CD14-positive monocyte (primary cell): ENCODE data around the gene GREB1. TPM values are rescaled to one million over a fixed set of nuclear protein-coding genes. Genes with fewer than 3 reads are reported as not detected.
A peak's percentile ranks its signal among the peaks of the same experiment; 100 is the strongest.

Experiments used
- DNase-seq, 3 donors: peaks; one replicate each; pipeline ENCODE4 v3.0.0-alpha.2; 2011 to 2022
- H2AFZ ChIP-seq: 2 replicates; pipeline ENCODE4 v1.6.0; 2012; ENCODE audit warnings: mild to moderate bottlenecking, low read depth, low read length, inconsistent platforms; ENCODE audit not compliant: insufficient read depth, poor library complexity, severe bottlenecking
- H3K27ac ChIP-seq, 2 donors: 1 replicate in 1 of 2; 2 replicates in 1 of 2; pipeline ENCODE4 v1.5.1; 2012 to 2013; ENCODE audit warnings: low read length in 2 of 2, control low read depth in 1 of 2, inconsistent platforms in 1 of 2, low read depth in 1 of 2, mild to moderate bottlenecking in 1 of 2
- H3K27me3 ChIP-seq, 2 donors: one replicate each; pipeline versions ENCODE4 v1.6.0 to v1.6.1; 2011 to 2013; ENCODE audit warnings: low read length in 2 of 2; ENCODE audit not compliant: control insufficient read depth in 2 of 2, insufficient read depth in 2 of 2
- H3K36me3 ChIP-seq, 2 donors: replicated peaks in 1 of 2; 1 replicate in 1 of 2; 2 replicates in 1 of 2; pipeline versions ENCODE4 v1.5.1 to v1.6.1; 2012 to 2013; ENCODE audit warnings: low read length in 2 of 2, control low read depth in 1 of 2, inconsistent platforms in 1 of 2, mild to moderate bottlenecking in 1 of 2; ENCODE audit not compliant: insufficient read depth in 2 of 2, control insufficient read depth in 1 of 2
- H3K4me1 ChIP-seq, 2 donors: 1 replicate in 1 of 2; 2 replicates in 1 of 2; pipeline versions ENCODE4 v1.5.1 to v1.6.1; 2012 to 2013; ENCODE audit warnings: low read length in 2 of 2, control low read depth in 1 of 2, inconsistent platforms in 1 of 2, mild to moderate bottlenecking in 1 of 2, moderate library complexity in 1 of 2; ENCODE audit not compliant: insufficient read depth in 2 of 2, control insufficient read depth in 1 of 2
- H3K4me2 ChIP-seq: replicated peaks from 2 replicates; pipeline ENCODE3; 2012; ENCODE audit warnings: low read length, moderate library complexity, mild to moderate bottlenecking; ENCODE audit not compliant: poor library complexity, severe bottlenecking; ENCODE audit errors: extremely low read depth
- H3K4me3 ChIP-seq, 3 experiments: fragments of 200-600 bp in 1 of 3; sonication (generic) in 1 of 3; replicated peaks in 1 of 3; 1 replicate in 2 of 3; 2 replicates in 1 of 3; pipeline ENCODE4 v1.5.1; 2011 to 2013; ENCODE audit warnings: low read length in 3 of 3, mild to moderate bottlenecking in 3 of 3, control low read depth in 2 of 3, low read depth in 2 of 3, inconsistent platforms in 1 of 3, moderate library complexity in 1 of 3
- H3K79me2 ChIP-seq: 2 replicates; pipeline ENCODE4 v1.6.0; 2012; ENCODE audit warnings: mild to moderate bottlenecking, control low read depth, inconsistent platforms, low read length, moderate library complexity; ENCODE audit not compliant: insufficient read depth
- H3K9ac ChIP-seq: 2 replicates; pipeline ENCODE4 v1.6.0; 2017; ENCODE audit warnings: low read length, mild to moderate bottlenecking; ENCODE audit not compliant: insufficient read depth, poor library complexity, severe bottlenecking
- H3K9me3 ChIP-seq, 2 donors: replicated peaks in 1 of 2; 1 replicate in 1 of 2; 2 replicates in 1 of 2; pipeline versions ENCODE4 v1.5.1 to v1.6.1; 2012 to 2013; ENCODE audit warnings: low read length in 2 of 2, control low read depth in 1 of 2; ENCODE audit not compliant: control insufficient read depth in 1 of 2, insufficient read depth in 1 of 2
- H4K20me1 ChIP-seq: 2 replicates; pipeline ENCODE4 v1.6.0; 2012; ENCODE audit warnings: mild to moderate bottlenecking, low read length, control low read depth, moderate library complexity; ENCODE audit not compliant: insufficient read depth
- H3K27ac Mint-ChIP-seq, 7 donors: one replicate each; pipeline ENCODE4 v1.8.0; 2020; ENCODE audit warnings: mild to moderate bottlenecking in 7 of 7, mixed read lengths in 7 of 7, moderate library complexity in 6 of 7, inconsistent platforms in 2 of 7
- H3K27me3 Mint-ChIP-seq, 3 donors: one replicate each; pipeline ENCODE4 v1.8.0; 2021 to 2022; ENCODE audit warnings: low read depth in 3 of 3, mild to moderate bottlenecking in 3 of 3, mixed read lengths in 3 of 3, moderate library complexity in 3 of 3, inconsistent platforms in 1 of 3
- H3K36me3 Mint-ChIP-seq, 2 donors: one replicate each; pipeline ENCODE4 v1.8.0; 2020; ENCODE audit warnings: mixed read lengths in 2 of 2, inconsistent platforms in 1 of 2, mild to moderate bottlenecking in 1 of 2
- H3K4me1 Mint-ChIP-seq: one replicate; pipeline ENCODE4 v1.8.0; 2020; ENCODE audit warnings: mild to moderate bottlenecking, mixed read lengths
- H3K4me3 Mint-ChIP-seq, 2 donors: one replicate each; pipeline ENCODE4 v1.8.0; 2020; ENCODE audit warnings: mild to moderate bottlenecking in 2 of 2, mixed read lengths in 2 of 2, moderate library complexity in 1 of 2
- H3K9me3 Mint-ChIP-seq, 7 donors: one replicate each; pipeline ENCODE4 v1.8.0; 2020 to 2022; ENCODE audit warnings: mixed read lengths in 7 of 7, mild to moderate bottlenecking in 6 of 7, moderate library complexity in 6 of 7, inconsistent platforms in 2 of 7
- WGBS: methylation state at CpG from one replicate; pipeline ENCODE4 v1.1.5; 2013; ENCODE audit warnings: missing lambda C conversion rate; ENCODE audit not compliant: insufficient coverage; 5-methylcytosine and 5-hydroxymethylcytosine counted together
- intact Hi-C, 2 donors: fragments of 100-400 bp; cut with micrococcal nuclease; formaldehyde crosslinking; loops; one replicate each; pipeline versions ENCODE4 v1.15.0 to v1.15.1; 2023
- polyA plus RNA-seq, 3 donors: library from polyadenylated mRNA; depleted of rRNA in 1 of 3; unstranded in 2 of 3; stranded (reverse) in 1 of 3; fragments of 300-500 nt in 2 of 3; fragments of >200 nt in 1 of 3; fragmentation: Illumina TruSeq in 2 of 3; gene quantifications; 1 replicate in 2 of 3; 2 replicates in 1 of 3; pipeline ENCODE4 v1.2.3, GENCODE V29; 2012 to 2021
- TF ChIP-seq, protein P1 (sequence below): fragments of 200-600 bp; IDR thresholded peaks from one replicate; pipeline ENCODE4 v1.8.0; 2022; ENCODE audit warnings: antibody characterized with exemption, mild to moderate bottlenecking

GREB1 gene
- polyA plus RNA-seq, 3 donors: not detected

GRCh38 chr2:11597538-11598225 is 63.8 kb downstream of the GREB1 start:
- DNase-seq: no peak
- H3K79me2 ChIP-seq: no peaks in the 10 kb centered on the region
- H2AFZ ChIP-seq: no peak overlapping the region
- peak overlapping the region in 1 of 7 donors; percentile 7 for H3K27ac Mint-ChIP-seq
- H3K27me3 ChIP-seq: peaks cover 0 to 2% of the 10 kb centered on the region in 2 donors
- H3K4me1 Mint-ChIP-seq: no peaks in the 10 kb centered on the region
- no peak overlapping the region for H3K4me3 Mint-ChIP-seq
- no peaks in the 10 kb centered on the region for H3K9me3 Mint-ChIP-seq
- 96% methylated on average over 6 of the region's 10 CpGs for WGBS
- H3K27ac ChIP-seq: no peak overlapping the region
- H3K4me2 ChIP-seq: no peak overlapping the region
- H3K4me1 ChIP-seq: no peaks in the 10 kb centered on the region
- no peaks in the 10 kb centered on the region for H3K36me3 ChIP-seq
- TF ChIP-seq, protein P1, sequence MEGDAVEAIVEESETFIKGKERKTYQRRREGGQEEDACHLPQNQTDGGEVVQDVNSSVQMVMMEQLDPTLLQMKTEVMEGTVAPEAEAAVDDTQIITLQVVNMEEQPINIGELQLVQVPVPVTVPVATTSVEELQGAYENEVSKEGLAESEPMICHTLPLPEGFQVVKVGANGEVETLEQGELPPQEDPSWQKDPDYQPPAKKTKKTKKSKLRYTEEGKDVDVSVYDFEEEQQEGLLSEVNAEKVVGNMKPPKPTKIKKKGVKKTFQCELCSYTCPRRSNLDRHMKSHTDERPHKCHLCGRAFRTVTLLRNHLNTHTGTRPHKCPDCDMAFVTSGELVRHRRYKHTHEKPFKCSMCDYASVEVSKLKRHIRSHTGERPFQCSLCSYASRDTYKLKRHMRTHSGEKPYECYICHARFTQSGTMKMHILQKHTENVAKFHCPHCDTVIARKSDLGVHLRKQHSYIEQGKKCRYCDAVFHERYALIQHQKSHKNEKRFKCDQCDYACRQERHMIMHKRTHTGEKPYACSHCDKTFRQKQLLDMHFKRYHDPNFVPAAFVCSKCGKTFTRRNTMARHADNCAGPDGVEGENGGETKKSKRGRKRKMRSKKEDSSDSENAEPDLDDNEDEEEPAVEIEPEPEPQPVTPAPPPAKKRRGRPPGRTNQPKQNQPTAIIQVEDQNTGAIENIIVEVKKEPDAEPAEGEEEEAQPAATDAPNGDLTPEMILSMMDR: no peak
- no peaks in the 10 kb centered on the region for H4K20me1 ChIP-seq
- H3K27me3 Mint-ChIP-seq: peaks cover 6 to 14% (median 7%) of the 10 kb centered on the region in 3 donors
- H3K36me3 Mint-ChIP-seq: no peaks in the 10 kb centered on the region
- no peaks in the 10 kb centered on the region for H3K9me3 ChIP-seq
- no peak overlapping the region for H3K4me3 ChIP-seq
- intact Hi-C loops: no loop called here
- H3K9ac ChIP-seq: no peak overlapping the region

- Histone ChIP-seq H3K27ac (no peak overlapping the region), H4K20me1 (no peaks in the 10 kb centered on the region), H3K79me2 (no peaks in the 10 kb centered on the region), H3K4me1 (no peaks in the 10 kb centered on the region), H3K4me2 (no peak overlapping the region), H3K9me3 (no peaks in the 10 kb centered on the region), H3K36me3 (no peaks in the 10 kb centered on the region), H3K4me3 (no peak overlapping the region), H2AFZ (no peak overlapping the region), H3K9ac (no peak overlapping the region), H3K27me3 (peaks cover 0 to 2% of the 10 kb centered on the region in 2 donors)
- Mint-ChIP-seq H3K36me3 (no peaks in the 10 kb centered on the region), H3K4me3 (no peak overlapping the region), H3K27ac (no peak overlapping the region), H3K4me1 (no peaks in the 10 kb centered on the region), H3K27me3 (peaks cover 4 to 14% (median 10%) of the 10 kb centered on the region in 3 donors), H3K9me3 (no peaks in the 10 kb centered on the region)
- DNase-seq: no peak
- intact Hi-C loops: no loop called here
- TF ChIP-seq, protein P1: no peak
- 84% methylated on average over 5 of the region's 9 CpGs for WGBS
These were observed 64.4 kb downstream of the GREB1 start for GRCh38 chr2:11598228-11598731.
